HCT116 (cell line): ENCODE results near the gene CD82. TPM values are rescaled to one million over a fixed set of nuclear protein-coding genes. Genes with fewer than 3 reads are reported as not detected.

ENCODE experiments used
- ATAC-seq: fragments of 200-7000 bp; cut with Tn5 transposase; 2 replicates; pipeline ENCODE4 v1.9.1; 2020; ENCODE audit warnings: mild to moderate bottlenecking, moderate library complexity
- BruUV-seq: library from RNA; stranded (reverse); fragments of 400-500 nt; replicated peaks from 2 replicates; lab custom pipeline; 2021; lab: Mats Ljungman, UMichigan
- CTCF ChIA-PET: fragments of 300-600 bp; sonication (Branson Sonifier 250); formaldehyde crosslinking; loops from one replicate; lab custom pipeline; 2021; ENCODE audit warnings: antibody characterized with exemption; lab: Charles Lee
- POLR2A ChIA-PET: fragments of 300-600, 350-600 bp; sonication (Branson Sonifier 250); formaldehyde crosslinking; loops from one replicate; lab custom pipeline; 2021; ENCODE audit warnings: antibody characterized with exemption; lab: Charles Lee
- RAD21 ChIA-PET, 2 experiments: fragments of 300-600 bp; sonication (Branson Sonifier 250); formaldehyde crosslinking; loops; one replicate each; lab custom pipeline; 2023; ENCODE audit warnings: low total read pairs in 2 of 2; ENCODE audit not compliant: uncharacterized antibody in 2 of 2, unreplicated experiment in 2 of 2, low non-redundant PET in 1 of 2; lab: Charles Lee
- DNase-seq: peaks from one replicate; pipeline ENCODE4 v3.0.0-alpha.2; 2010; ENCODE audit warnings: low read depth, low spot score
- H2AFZ ChIP-seq: fragments of 200-600 bp; shearing (Covaris generic), sonication (generic); 2 replicates; pipeline ENCODE4 v1.6.1; 2017; ENCODE audit warnings: low read depth, mixed run types, mixed read lengths, antibody characterized with exemption, low read length; ENCODE audit not compliant: poor library complexity, severe bottlenecking
- H3K27ac ChIP-seq: 2 replicates; pipeline ENCODE4 v1.5.1; 2012; ENCODE audit warnings: low read depth, low read length
- H3K27me3 ChIP-seq: fragments of 200-600 bp; sonication (generic); 2 replicates; pipeline ENCODE4 v1.6.1; 2016; ENCODE audit warnings: mixed run types, low read length, mixed read lengths; ENCODE audit not compliant: insufficient read depth
- H3K36me3 ChIP-seq, 2 experiments: fragments of 200-500 bp in 1 of 2; fragments of 200-600 bp in 1 of 2; sonication (Bioruptor generic) in 1 of 2; sonication (generic) in 1 of 2; 2 replicates each; pipeline versions ENCODE4 v1.5.1 to v1.6.1; 2014 to 2016; ENCODE audit warnings: low read length in 2 of 2, inconsistent platforms in 1 of 2, mixed read lengths in 1 of 2, mixed run types in 1 of 2; ENCODE audit not compliant: insufficient read depth in 2 of 2, control insufficient read depth in 1 of 2
- H3K4me1 ChIP-seq, 2 experiments: fragments of 200-600 bp in 1 of 2; sonication (generic) in 1 of 2; 2 replicates each; pipeline versions ENCODE4 v1.5.1 to v1.6.1; 2012 to 2017; ENCODE audit warnings: low read length in 2 of 2, inconsistent platforms in 1 of 2, mild to moderate bottlenecking in 1 of 2, mixed read lengths in 1 of 2, mixed run types in 1 of 2, moderate library complexity in 1 of 2; ENCODE audit not compliant: insufficient read depth in 2 of 2, control insufficient read depth in 1 of 2
- H3K4me2 ChIP-seq: fragments of 200-600 bp; sonication (generic); 2 replicates; pipeline ENCODE4 v1.6.1; 2017; ENCODE audit warnings: mixed run types, low read length, mixed read lengths
- H3K4me3 ChIP-seq, 2 experiments: fragments of 200-600 bp in 1 of 2; sonication (generic) in 1 of 2; replicated peaks in 1 of 2; 2 replicates each; pipeline ENCODE4 v1.5.1; 2011 to 2016; ENCODE audit warnings: low read length in 2 of 2, control low read depth in 1 of 2, low read depth in 1 of 2, mild to moderate bottlenecking in 1 of 2, mixed read lengths in 1 of 2, mixed run types in 1 of 2
- H3K79me2 ChIP-seq: fragments of 200-600 bp; sonication (generic); 2 replicates; pipeline ENCODE4 v1.6.1; 2017; ENCODE audit warnings: mild to moderate bottlenecking, mixed run types, low read length, moderate library complexity, mixed read lengths; ENCODE audit not compliant: insufficient read depth
- H3K9ac ChIP-seq: fragments of 200-600 bp; sonication (generic); 2 replicates; pipeline ENCODE4 v1.6.1; 2016; ENCODE audit warnings: low read length, mixed read lengths
- H3K9me2 ChIP-seq: fragments of 200-600 bp; sonication (generic), shearing (Covaris generic); 2 replicates; pipeline ENCODE4 v1.6.1; 2017; ENCODE audit warnings: mixed run types, mild to moderate bottlenecking, moderate library complexity; ENCODE audit not compliant: insufficient read depth
- H3K9me3 ChIP-seq, 2 experiments: fragments of 200-500 bp in 1 of 2; fragments of 200-600 bp in 1 of 2; sonication (Bioruptor generic) in 1 of 2; sonication (generic) in 1 of 2; 2 replicates each; pipeline ENCODE4 v1.6.1; 2014 to 2017; ENCODE audit warnings: low read length in 2 of 2, mixed read lengths in 2 of 2, inconsistent platforms in 1 of 2, low read depth in 1 of 2, mild to moderate bottlenecking in 1 of 2, mixed run types in 1 of 2, moderate library complexity in 1 of 2; ENCODE audit not compliant: control insufficient read depth in 1 of 2, insufficient read depth in 1 of 2
- H4K20me1 ChIP-seq: fragments of 200-600 bp; sonication (generic), shearing (Covaris generic); 2 replicates; pipeline ENCODE4 v1.6.1; 2017; ENCODE audit warnings: mixed run types, mild to moderate bottlenecking, moderate library complexity; ENCODE audit not compliant: insufficient read depth
- ATF3 ChIP-seq: IDR thresholded peaks from 2 replicates; pipeline ENCODE4 v1.6.1; 2012
- CBX3 ChIP-seq: IDR thresholded peaks from 2 replicates; pipeline ENCODE4 v1.6.1; 2012; ENCODE audit warnings: low read depth
- CTCF ChIP-seq, 3 experiments: fragments of 200-600 bp in 1 of 3; sonication (generic) in 1 of 3; IDR thresholded peaks in 2 of 3; conservative IDR thresholded peaks in 1 of 3; 2 replicates each; pipeline ENCODE4 v1.5.1; 2012 to 2017; ENCODE audit warnings: low read depth in 2 of 3, low read length in 2 of 3, antibody characterized with exemption in 1 of 3, borderline replicate concordance in 1 of 3, control low read depth in 1 of 3, mild to moderate bottlenecking in 1 of 3, mixed read lengths in 1 of 3, mixed run types in 1 of 3, moderate library complexity in 1 of 3; ENCODE audit not compliant: insufficient read depth in 1 of 3
- EGR1 ChIP-seq: IDR thresholded peaks from 2 replicates; pipeline ENCODE4 v1.6.1; 2012; ENCODE audit warnings: low read depth
- ELF1 ChIP-seq: IDR thresholded peaks from 2 replicates; pipeline ENCODE4 v1.6.1; 2012; ENCODE audit warnings: low read depth, borderline replicate concordance
- EZH2 ChIP-seq: fragments of 200-600 bp; sonication (generic); IDR thresholded peaks from 2 replicates; pipeline ENCODE4 v1.6.1; 2017; ENCODE audit warnings: antibody characterized with exemption, mixed run types
- POLR2A ChIP-seq: IDR thresholded peaks from 2 replicates; pipeline ENCODE4 v1.7.0; 2011; ENCODE audit warnings: borderline replicate concordance; ENCODE audit not compliant: insufficient read depth, insufficient read length; ENCODE audit errors: extremely low read depth
- POLR2AphosphoS5 ChIP-seq: IDR thresholded peaks from 2 replicates; pipeline ENCODE4 v1.6.1; 2011; ENCODE audit warnings: mild to moderate bottlenecking, low read depth, low read length, moderate library complexity
- REST ChIP-seq: IDR thresholded peaks from 2 replicates; pipeline ENCODE4 v1.6.1; 2012; ENCODE audit warnings: low read depth
- SIN3A ChIP-seq: IDR thresholded peaks from 2 replicates; pipeline ENCODE4 v1.6.1; 2012; ENCODE audit warnings: low read depth
- SP1 ChIP-seq: IDR thresholded peaks from 2 replicates; pipeline ENCODE4 v1.6.1; 2012; ENCODE audit warnings: low read depth
- SRF ChIP-seq: IDR thresholded peaks from 2 replicates; pipeline ENCODE4 v1.6.1; 2012; ENCODE audit warnings: low read depth
- ZBTB33 ChIP-seq: IDR thresholded peaks from 2 replicates; pipeline ENCODE4 v1.6.1; 2011; ENCODE audit warnings: mild to moderate bottlenecking, low read length, moderate library complexity; ENCODE audit not compliant: insufficient replicate concordance; ENCODE audit errors: extremely low read depth
- ZFX ChIP-seq: fragments of 450-650 bp; IDR thresholded peaks from 2 replicates; pipeline ENCODE4 v1.6.1; 2017
- ZNF274 ChIP-seq: fragments of 200-500 bp; sonication (Bioruptor generic); IDR thresholded peaks from 2 replicates; pipeline ENCODE4 v1.6.1; 2014; ENCODE audit warnings: mild to moderate bottlenecking, low read depth, low read length, inconsistent platforms
- intact Hi-C: fragments of 100-400 bp; cut with micrococcal nuclease; formaldehyde crosslinking; loops from 2 replicates; pipeline ENCODE4 v1.10.0; 2022
- total RNA-seq: library from RNA; stranded (reverse); gene quantifications from one replicate; pipeline ENCODE4 v1.2.1, GENCODE V29; 2021; ENCODE audit not compliant: unreplicated experiment

CD82 gene
- total RNA-seq, 1 experiment from 2014 or later: 16.7 TPM

GRCh38 chr11:44601471-44602370 lies 36.3 kb downstream of the CD82 start:
- no TSS peak for BruUV-seq
- Histone ChIP-seq H3K4me2 (no peak overlapping the region), H3K9me2 (no peaks in the 10 kb centered on the region), H3K4me1 (no peaks in the 10 kb centered on the region; a peak in 1 of 4 replicates), H2AFZ (no peak overlapping the region), H3K27me3 (no peaks in the 10 kb centered on the region), H3K9me3 (no peaks in the 10 kb centered on the region), H3K27ac (no peak overlapping the region), H3K9ac (no peak overlapping the region), H3K4me3 (no peak overlapping the region), H3K36me3 (no peaks in the 10 kb centered on the region), H3K79me2 (no peaks in the 10 kb centered on the region), H4K20me1 (no peaks in the 10 kb centered on the region)
- ChIA-PET RAD21 (no interaction called here), CTCF (no interaction called here), POLR2A (no interaction called here)
- DNase-seq: no peak
- intact Hi-C loops: no loop called here
- ATAC-seq: no peak
- TF ChIP-seq ZNF274 (no peak), EZH2 (no peak), CTCF (IDR thresholded peaks at IDR 0.05 in 2 of 3, conservative IDR thresholded peaks at IDR 0.05 in 1 of 3; ENCODE audit: borderline replicate concordance in 1 of 3, insufficient read depth in 1 of 3, low read depth in 2 of 3, low read length in 2 of 3) (no peak), SIN3A (no peak), CBX3 (no peak), ZBTB33 (no peak), ATF3 (no peak), REST (no peak), ZFX (no peak), POLR2A (no peak), SRF (no peak), EGR1 (no peak), SP1 (no peak), ELF1 (no peak), POLR2AphosphoS5 (no peak)
